ENCODE results near the gene ATRN. TPM values are rescaled to one million over a fixed set of nuclear protein-coding genes. Genes with fewer than 3 reads are reported as not detected.
A peak's percentile ranks its signal among the peaks of the same experiment; 100 is the strongest.

ATRN gene
- total RNA-seq, 1 donor from 2014 or later: 11.9 TPM

- H3K4me3 Mint-ChIP-seq: no peak overlapping the region
- peaks cover 9% of the 10 kb centered on the region for H3K36me3 Mint-ChIP-seq (ENCODE audit: low read depth)
- H3K9me3 Mint-ChIP-seq: no peaks in the 10 kb centered on the region
These were observed 71.3 kb downstream of the ATRN start for GRCh38 chr20:3541887-3542721.

GRCh38 chr20:3543901-3544507, 73.2 kb downstream of the ATRN start:
- intact Hi-C loops (cut with micrococcal nuclease): no loop called here
- no peak overlapping the region for H3K27ac Mint-ChIP-seq
- H3K27me3 Mint-ChIP-seq (ENCODE audit: insufficient read depth): no peaks in the 10 kb centered on the region
- H3K36me3 Mint-ChIP-seq (ENCODE audit: low read depth): peaks cover 7% of the 10 kb centered on the region
- H3K9me3 Mint-ChIP-seq: no peaks in the 10 kb centered on the region
- peaks cover 11% of the 10 kb centered on the region for H3K4me1 Mint-ChIP-seq (ENCODE audit: low read depth)
- H3K4me3 Mint-ChIP-seq: no peak overlapping the region
- DNase-seq (ENCODE audit: low spot score): no peak

More at GRCh38 chr20:3541887-3542721, 71.3 kb downstream of the ATRN start:
- no peak overlapping the region for H3K27ac Mint-ChIP-seq
- H3K27me3 Mint-ChIP-seq (ENCODE audit: insufficient read depth): peaks cover 1% of the 10 kb centered on the region
- intact Hi-C loops (cut with micrococcal nuclease): no loop called here
- no peak for DNase-seq (ENCODE audit: low spot score)
- peaks cover 13% of the 10 kb centered on the region for H3K4me1 Mint-ChIP-seq (ENCODE audit: low read depth)

GRCh38 chr20:3545401-3545925, 74.6 kb downstream of the ATRN start:
- peaks cover 4% of the 10 kb centered on the region for H3K4me1 Mint-ChIP-seq (ENCODE audit: low read depth)
- no peak overlapping the region for H3K27ac Mint-ChIP-seq
- no peak for DNase-seq (ENCODE audit: low spot score)
- intact Hi-C loops (cut with micrococcal nuclease): no loop called here
- no peaks in the 10 kb centered on the region for H3K27me3 Mint-ChIP-seq (ENCODE audit: insufficient read depth)
- H3K9me3 Mint-ChIP-seq: no peaks in the 10 kb centered on the region
- H3K4me3 Mint-ChIP-seq: no peak overlapping the region
- H3K36me3 Mint-ChIP-seq (ENCODE audit: low read depth): peaks cover 7% of the 10 kb centered on the region

GRCh38 chr20:3547906-3548305, 77.1 kb downstream of the ATRN start:
- no peak overlapping the region for H3K4me3 Mint-ChIP-seq
- peaks cover 12% of the 10 kb centered on the region for H3K36me3 Mint-ChIP-seq (ENCODE audit: low read depth)
- no peak overlapping the region for H3K27ac Mint-ChIP-seq
- DNase-seq (ENCODE audit: low spot score): no peak
- no peaks in the 10 kb centered on the region for H3K27me3 Mint-ChIP-seq (ENCODE audit: insufficient read depth)
- no peaks in the 10 kb centered on the region for H3K9me3 Mint-ChIP-seq
- intact Hi-C loops (cut with micrococcal nuclease): no loop called here
- H3K4me1 Mint-ChIP-seq (ENCODE audit: low read depth): peaks cover 4% of the 10 kb centered on the region

GRCh38 chr20:3550837-3551236, 80.0 kb downstream of the ATRN start:
- intact Hi-C loops (cut with micrococcal nuclease): no loop called here
- H3K4me1 Mint-ChIP-seq (ENCODE audit: low read depth): peaks cover 4% of the 10 kb centered on the region

GRCh38 chr20:3551681-3552434, 81.0 kb downstream of the ATRN start:
- Mint-ChIP-seq H3K27me3 (ENCODE audit: insufficient read depth) (no peaks in the 10 kb centered on the region), H3K9me3 (no peaks in the 10 kb centered on the region), H3K4me1 (ENCODE audit: low read depth) (peaks cover 3% of the 10 kb centered on the region), H3K4me3 (no peak overlapping the region), H3K36me3 (ENCODE audit: low read depth) (peaks cover 10% of the 10 kb centered on the region), H3K27ac (peak overlapping the region; percentile 10)
- no peak for DNase-seq (ENCODE audit: low spot score)
- intact Hi-C loops (cut with micrococcal nuclease): no loop called here

More at GRCh38 chr20:3550837-3551236, 80.0 kb downstream of the ATRN start:
- Mint-ChIP-seq H3K36me3 (ENCODE audit: low read depth) (peaks cover 11% of the 10 kb centered on the region), H3K4me3 (no peak overlapping the region), H3K27me3 (ENCODE audit: insufficient read depth) (no peaks in the 10 kb centered on the region), H3K9me3 (no peaks in the 10 kb centered on the region), H3K27ac (no peak overlapping the region)
- no peak for DNase-seq (ENCODE audit: low spot score)

GRCh38 chr20:3553663-3554062, 82.8 kb downstream of the ATRN start:
- Mint-ChIP-seq H3K36me3 (ENCODE audit: low read depth) (peaks cover 5% of the 10 kb centered on the region), H3K27me3 (ENCODE audit: insufficient read depth) (no peaks in the 10 kb centered on the region), H3K4me3 (no peak overlapping the region), H3K27ac (no peak overlapping the region), H3K4me1 (ENCODE audit: low read depth) (no peaks in the 10 kb centered on the region), H3K9me3 (no peaks in the 10 kb centered on the region)
- no peak for DNase-seq (ENCODE audit: low spot score)
- intact Hi-C loops (cut with micrococcal nuclease): no loop called here

- Mint-ChIP-seq H3K27ac (no peak overlapping the region), H3K4me3 (no peak overlapping the region), H3K4me1 (ENCODE audit: low read depth) (no peaks in the 10 kb centered on the region), H3K27me3 (ENCODE audit: insufficient read depth) (no peaks in the 10 kb centered on the region), H3K36me3 (ENCODE audit: low read depth) (peaks cover 2% of the 10 kb centered on the region), H3K9me3 (no peaks in the 10 kb centered on the region)
- no peak for DNase-seq (ENCODE audit: low spot score)
- intact Hi-C loops (cut with micrococcal nuclease): no loop called here
These were observed 86.5 kb downstream of the ATRN start for GRCh38 chr20:3557237-3557785.

- peaks cover 9% of the 10 kb centered on the region for H3K36me3 Mint-ChIP-seq (ENCODE audit: low read depth)
- DNase-seq (ENCODE audit: low spot score): no peak
- intact Hi-C loops (cut with micrococcal nuclease): no loop called here
- no peaks in the 10 kb centered on the region for H3K27me3 Mint-ChIP-seq (ENCODE audit: insufficient read depth)
- no peaks in the 10 kb centered on the region for H3K9me3 Mint-ChIP-seq
- H3K27ac Mint-ChIP-seq: no peak overlapping the region
- no peak overlapping the region for H3K4me3 Mint-ChIP-seq
- no peaks in the 10 kb centered on the region for H3K4me1 Mint-ChIP-seq (ENCODE audit: low read depth)
These were observed 88.4 kb downstream of the ATRN start for GRCh38 chr20:3559231-3559630.

GRCh38 chr20:3559637-3560036, 88.8 kb downstream of the ATRN start:
- Mint-ChIP-seq H3K36me3 (ENCODE audit: low read depth) (peaks cover 10% of the 10 kb centered on the region), H3K4me1 (ENCODE audit: low read depth) (no peaks in the 10 kb centered on the region), H3K4me3 (no peak overlapping the region), H3K9me3 (no peaks in the 10 kb centered on the region), H3K27ac (no peak overlapping the region), H3K27me3 (ENCODE audit: insufficient read depth) (no peaks in the 10 kb centered on the region)
- no peak for DNase-seq (ENCODE audit: low spot score)
- intact Hi-C loops (cut with micrococcal nuclease): no loop called here

GRCh38 chr20:3560162-3560561, 89.3 kb downstream of the ATRN start:
- DNase-seq (ENCODE audit: low spot score): no peak
- no peaks in the 10 kb centered on the region for H3K9me3 Mint-ChIP-seq
- peaks cover 10% of the 10 kb centered on the region for H3K36me3 Mint-ChIP-seq (ENCODE audit: low read depth)
- H3K27me3 Mint-ChIP-seq (ENCODE audit: insufficient read depth): no peaks in the 10 kb centered on the region
- no peaks in the 10 kb centered on the region for H3K4me1 Mint-ChIP-seq (ENCODE audit: low read depth)
- no peak overlapping the region for H3K27ac Mint-ChIP-seq
- intact Hi-C loops (cut with micrococcal nuclease): no loop called here
- no peak overlapping the region for H3K4me3 Mint-ChIP-seq

- H3K36me3 Mint-ChIP-seq (ENCODE audit: low read depth): peaks cover 10% of the 10 kb centered on the region
- intact Hi-C loops (cut with micrococcal nuclease): no loop called here
- no peak overlapping the region for H3K4me3 Mint-ChIP-seq
- H3K9me3 Mint-ChIP-seq: no peaks in the 10 kb centered on the region
- H3K27me3 Mint-ChIP-seq (ENCODE audit: insufficient read depth): no peaks in the 10 kb centered on the region
- no peak for DNase-seq (ENCODE audit: low spot score)
- H3K27ac Mint-ChIP-seq: no peak overlapping the region
- H3K4me1 Mint-ChIP-seq (ENCODE audit: low read depth): no peaks in the 10 kb centered on the region
These were observed 89.8 kb downstream of the ATRN start for GRCh38 chr20:3560578-3560977.

All from activated T-helper 1 cell treated with anti-CD3 and anti-CD28 coated beads, Interleukin-12 subunit alpha, Interleukin-12 subunit beta, Interleukin-2, Interleukin-4 antibody, amounts not matched to agents 30 ng/mL and 10 ng/mL and 1 ng/mL, durations not matched to agents 14 hours and 24 hours and 36 hours (primary cell).